H9 (cell line): Measurements from ENCODE around the gene EML3. TPM values are rescaled to one million over a fixed set of nuclear protein-coding genes. Genes with fewer than 3 reads are reported as not detected.
A peak's percentile ranks its signal among the peaks of the same experiment; 100 is the strongest.

Experiments
- DNase-seq: peaks from one replicate; pipeline ENCODE4 v3.0.0-alpha.2; 2017
- H2AFZ ChIP-seq: one replicate; pipeline ENCODE4 v1.6.1; 2013; ENCODE audit warnings: mild to moderate bottlenecking, low read length, control low read depth, moderate library complexity
- H2AK5ac ChIP-seq: 2 replicates; pipeline ENCODE4 v1.6.1; 2013; ENCODE audit warnings: low read length, control low read depth, mixed read lengths; ENCODE audit not compliant: insufficient read length
- H2BK120ac ChIP-seq: one replicate; pipeline ENCODE4 v1.6.1; 2013; ENCODE audit warnings: low read depth, mild to moderate bottlenecking, low read length, control low read depth, inconsistent platforms; ENCODE audit not compliant: poor library complexity, severe bottlenecking
- H2BK12ac ChIP-seq: 2 replicates; pipeline ENCODE4 v1.6.1; 2013; ENCODE audit warnings: low read length, control low read depth, mixed read lengths, low read depth; ENCODE audit not compliant: insufficient read length
- H2BK15ac ChIP-seq: 2 replicates; pipeline ENCODE4 v1.6.1; 2013; ENCODE audit warnings: low read depth, low read length, control low read depth
- H2BK20ac ChIP-seq: one replicate; pipeline ENCODE4 v1.6.1; 2013; ENCODE audit warnings: low read depth, mild to moderate bottlenecking, low read length, control low read depth, inconsistent platforms; ENCODE audit not compliant: poor library complexity, severe bottlenecking
- H2BK5ac ChIP-seq: 2 replicates; pipeline ENCODE4 v1.6.1; 2013; ENCODE audit warnings: low read length, control low read depth, mixed read lengths; ENCODE audit not compliant: insufficient read length
- H3K14ac ChIP-seq: 2 replicates; pipeline ENCODE4 v1.6.1; 2013; ENCODE audit warnings: low read length, control low read depth; ENCODE audit not compliant: insufficient read depth
- H3K18ac ChIP-seq: 2 replicates; pipeline ENCODE4 v1.6.1; 2013; ENCODE audit warnings: low read depth, mild to moderate bottlenecking, mixed read lengths, low read length, control low read depth; ENCODE audit not compliant: insufficient read length
- H3K23ac ChIP-seq: 2 replicates; pipeline ENCODE4 v1.6.1; 2013; ENCODE audit warnings: low read length, control low read depth, mixed read lengths, low read depth; ENCODE audit not compliant: insufficient read length
- H3K23me2 ChIP-seq: 2 replicates; pipeline ENCODE4 v1.6.1; 2013; ENCODE audit warnings: low read depth, mild to moderate bottlenecking, mixed read lengths, low read length, control low read depth; ENCODE audit not compliant: insufficient read length, poor library complexity, severe bottlenecking
- H3K27ac ChIP-seq: 2 replicates; pipeline ENCODE4 v1.5.1; 2013; ENCODE audit warnings: low read length, control low read depth, mixed read lengths, low read depth; ENCODE audit not compliant: insufficient read length
- H3K27me3 ChIP-seq: 2 replicates; pipeline ENCODE4 v1.6.1; 2013; ENCODE audit warnings: low read length, control low read depth, inconsistent platforms; ENCODE audit not compliant: insufficient read depth
- H3K4ac ChIP-seq: 2 replicates; pipeline ENCODE4 v1.6.1; 2013; ENCODE audit warnings: low read depth, mild to moderate bottlenecking, control low read depth, inconsistent platforms, low read length, moderate library complexity
- H3K4me1 ChIP-seq: 2 replicates; pipeline ENCODE4 v1.6.1; 2013; ENCODE audit warnings: low read length, control low read depth, inconsistent platforms; ENCODE audit not compliant: insufficient read depth
- H3K4me2 ChIP-seq: 2 replicates; pipeline ENCODE4 v1.6.1; 2013; ENCODE audit warnings: low read length, control low read depth, mixed read lengths; ENCODE audit not compliant: insufficient read length, insufficient read depth
- H3K56ac ChIP-seq: 2 replicates; pipeline ENCODE4 v1.6.1; 2013; ENCODE audit warnings: low read depth, mild to moderate bottlenecking, mixed read lengths, low read length, control low read depth; ENCODE audit not compliant: insufficient read length
- H3K79me1 ChIP-seq: 2 replicates; pipeline ENCODE4 v1.6.1; 2013; ENCODE audit warnings: low read depth, mild to moderate bottlenecking, moderate library complexity, low read length, control low read depth, inconsistent platforms; ENCODE audit not compliant: insufficient read depth, poor library complexity, severe bottlenecking
- H3K79me2 ChIP-seq: 2 replicates; pipeline ENCODE4 v1.6.1; 2013; ENCODE audit warnings: low read length, control low read depth, inconsistent platforms; ENCODE audit not compliant: insufficient read depth
- H3K9ac ChIP-seq: 2 replicates; pipeline ENCODE4 v1.6.1; 2013; ENCODE audit warnings: low read length, control low read depth, mixed read lengths; ENCODE audit not compliant: insufficient read length; ENCODE audit errors: extremely low read depth
- H3K9me3 ChIP-seq: one replicate; pipeline ENCODE4 v1.6.1; 2013; ENCODE audit warnings: low read depth, low read length, inconsistent platforms; ENCODE audit not compliant: control insufficient read depth
- H3T11ph ChIP-seq: one replicate; pipeline ENCODE4 v1.6.1; 2013; ENCODE audit warnings: mild to moderate bottlenecking, low read length, control low read depth, inconsistent platforms
- H4K20me1 ChIP-seq: one replicate; pipeline ENCODE4 v1.6.1; 2013; ENCODE audit not compliant: control insufficient read depth, insufficient read length, insufficient read depth
- H4K5ac ChIP-seq: 2 replicates; pipeline ENCODE4 v1.6.1; 2013; ENCODE audit warnings: low read depth, mild to moderate bottlenecking, mixed read lengths, low read length, control low read depth; ENCODE audit not compliant: insufficient read length
- H4K8ac ChIP-seq: replicated peaks from 2 replicates; pipeline ENCODE4 v1.6.1; 2013; ENCODE audit warnings: low read length, control low read depth, mixed read lengths, low read depth; ENCODE audit not compliant: insufficient read length
- H4K91ac ChIP-seq: 2 replicates; pipeline ENCODE4 v1.6.1; 2013; ENCODE audit warnings: low read depth, mild to moderate bottlenecking, moderate library complexity, mixed read lengths, low read length, control low read depth; ENCODE audit not compliant: insufficient read length
- H3K27ac Mint-ChIP-seq, 3 experiments: 2 replicates in 2 of 3; 3 replicates in 1 of 3; pipeline ENCODE4 v1.8.0; 2020 to 2021; ENCODE audit warnings: mixed read lengths in 3 of 3, mild to moderate bottlenecking in 1 of 3, moderate library complexity in 1 of 3
- H3K27me3 Mint-ChIP-seq: 2 replicates; pipeline ENCODE4 v1.8.0; 2021; ENCODE audit warnings: low read depth, mild to moderate bottlenecking, moderate library complexity, mixed read lengths
- H3K36me3 Mint-ChIP-seq, 3 experiments: 2 replicates in 2 of 3; 3 replicates in 1 of 3; pipeline ENCODE4 v1.8.0; 2020 to 2021; ENCODE audit warnings: low read depth in 3 of 3, mixed read lengths in 3 of 3; ENCODE audit not compliant: insufficient read depth in 1 of 3
- H3K4me1 Mint-ChIP-seq, 2 experiments: 2 replicates each; pipeline ENCODE4 v1.8.0; 2020; ENCODE audit warnings: mixed read lengths in 2 of 2
- H3K4me3 Mint-ChIP-seq, 2 experiments: 2 replicates in 1 of 2; 3 replicates in 1 of 2; pipeline ENCODE4 v1.8.0; 2020 to 2021; ENCODE audit warnings: mild to moderate bottlenecking in 2 of 2, mixed read lengths in 2 of 2, moderate library complexity in 1 of 2
- H3K9me3 Mint-ChIP-seq, 2 experiments: 2 replicates in 1 of 2; 3 replicates in 1 of 2; pipeline ENCODE4 v1.8.0; 2020; ENCODE audit warnings: mild to moderate bottlenecking in 2 of 2, mixed read lengths in 2 of 2, moderate library complexity in 1 of 2
- WGBS: extraction: QIAGEN DNeasy Blood & Tissue Kit; methylation state at CpG from one replicate; pipeline ENCODE4 v1.1.7; 2013; ENCODE audit warnings: missing lambda C conversion rate, low lambda C conversion rate, mixed read lengths; ENCODE audit not compliant: insufficient read length; ENCODE audit errors: extremely low coverage; 5-methylcytosine and 5-hydroxymethylcytosine counted together
- total RNA-seq: library from RNA; stranded (reverse); gene quantifications from 2 replicates; pipeline ENCODE4 v1.2.1, GENCODE V29; 2021
- TF ChIP-seq, protein P1 (sequence below): fragments of 200-600 bp; sonication (generic); conservative IDR thresholded peaks from 3 replicates; pipeline ENCODE4 v1.8.0; 2021; ENCODE audit warnings: antibody characterized with exemption, mild to moderate bottlenecking

Gene EML3
- total RNA-seq, 1 experiment from 2014 or later = 35.3 TPM

- Histone ChIP-seq H2BK5ac (no peak overlapping the region), H3K14ac (no peak overlapping the region), H2BK20ac (no peak overlapping the region), H2BK12ac (no peak overlapping the region), H3K4me1 (peaks cover 3% of the 10 kb centered on the region; the same call in 1 of the 2 replicates), H3K4ac (no peak overlapping the region), H3K4me2 (no peak overlapping the region), H4K8ac (no peak overlapping the region), H2BK15ac (no peak overlapping the region), H3K79me2 (peaks cover 13% of the 10 kb centered on the region; the same call in 1 of the 2 replicates), H2AK5ac (no peak overlapping the region), H3K9me3 (no peaks in the 10 kb centered on the region), H4K91ac (no peak overlapping the region), H3K27me3 (no peaks in the 10 kb centered on the region), H3T11ph (no peak overlapping the region), H3K27ac (no peak overlapping the region), H4K5ac (no peak overlapping the region), H3K79me1 (no peaks in the 10 kb centered on the region), H3K23ac (no peak overlapping the region), H3K56ac (no peak overlapping the region), H2AFZ (no peak overlapping the region), H3K23me2 (peaks cover 9% of the 10 kb centered on the region), H4K20me1 (no peaks in the 10 kb centered on the region), H3K9ac (no peak overlapping the region), H2BK120ac (no peak overlapping the region), H3K18ac (no peak overlapping the region)
- DNase-seq = no peak
- Mint-ChIP-seq H3K27ac (no peak overlapping the region), H3K27me3 (no peaks in the 10 kb centered on the region), H3K4me3 (peak overlapping the region in 1 of 2 experiments; percentile 55; a peak in 3 of 5 replicates), H3K36me3 (peaks cover 14 to 44% (median 27%) of the 10 kb centered on the region in 3 experiments), H3K4me1 (peaks cover 11 to 13% of the 10 kb centered on the region in 2 experiments), H3K9me3 (no peaks in the 10 kb centered on the region)
- no CpG with 5 or more reads among the region's 6 CpGs for WGBS
- TF ChIP-seq, protein P1, sequence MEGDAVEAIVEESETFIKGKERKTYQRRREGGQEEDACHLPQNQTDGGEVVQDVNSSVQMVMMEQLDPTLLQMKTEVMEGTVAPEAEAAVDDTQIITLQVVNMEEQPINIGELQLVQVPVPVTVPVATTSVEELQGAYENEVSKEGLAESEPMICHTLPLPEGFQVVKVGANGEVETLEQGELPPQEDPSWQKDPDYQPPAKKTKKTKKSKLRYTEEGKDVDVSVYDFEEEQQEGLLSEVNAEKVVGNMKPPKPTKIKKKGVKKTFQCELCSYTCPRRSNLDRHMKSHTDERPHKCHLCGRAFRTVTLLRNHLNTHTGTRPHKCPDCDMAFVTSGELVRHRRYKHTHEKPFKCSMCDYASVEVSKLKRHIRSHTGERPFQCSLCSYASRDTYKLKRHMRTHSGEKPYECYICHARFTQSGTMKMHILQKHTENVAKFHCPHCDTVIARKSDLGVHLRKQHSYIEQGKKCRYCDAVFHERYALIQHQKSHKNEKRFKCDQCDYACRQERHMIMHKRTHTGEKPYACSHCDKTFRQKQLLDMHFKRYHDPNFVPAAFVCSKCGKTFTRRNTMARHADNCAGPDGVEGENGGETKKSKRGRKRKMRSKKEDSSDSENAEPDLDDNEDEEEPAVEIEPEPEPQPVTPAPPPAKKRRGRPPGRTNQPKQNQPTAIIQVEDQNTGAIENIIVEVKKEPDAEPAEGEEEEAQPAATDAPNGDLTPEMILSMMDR = no peak
Measured at GRCh38 chr11:62647609-62648005, 35.0 kb upstream of the EML3 start.
